IPS-15b (cell line): ENCODE measurements around the gene JMY.
"Not testable (repeated sequence)": the region's sequence is repeated elsewhere in the genome, so short reads cannot be mapped to it uniquely, and the experiment has no call there.

Experiments
- H3K27me3 ChIP-seq: one replicate; pipeline ENCODE4 v1.6.1; 2013; ENCODE audit warnings: low read length; ENCODE audit not compliant: control insufficient read depth, insufficient read depth
- H3K36me3 ChIP-seq: one replicate; pipeline ENCODE4 v1.6.1; 2013; ENCODE audit warnings: low read length; ENCODE audit not compliant: control insufficient read depth, insufficient read depth
- H3K4me1 ChIP-seq: one replicate; pipeline ENCODE4 v1.6.1; 2013; ENCODE audit warnings: mild to moderate bottlenecking, low read length; ENCODE audit not compliant: control insufficient read depth, insufficient read depth
- H3K4me3 ChIP-seq: one replicate; pipeline ENCODE4 v1.5.1; 2013; ENCODE audit warnings: low read depth, low read length
- H3K9ac ChIP-seq: one replicate; pipeline ENCODE4 v1.6.1; 2013; ENCODE audit warnings: low read depth, mild to moderate bottlenecking, low read length
- H3K9me3 ChIP-seq: one replicate; pipeline ENCODE4 v1.6.1; 2013; ENCODE audit warnings: mild to moderate bottlenecking, low read length; ENCODE audit not compliant: control insufficient read depth, insufficient read depth

The JMY gene

DNA sequence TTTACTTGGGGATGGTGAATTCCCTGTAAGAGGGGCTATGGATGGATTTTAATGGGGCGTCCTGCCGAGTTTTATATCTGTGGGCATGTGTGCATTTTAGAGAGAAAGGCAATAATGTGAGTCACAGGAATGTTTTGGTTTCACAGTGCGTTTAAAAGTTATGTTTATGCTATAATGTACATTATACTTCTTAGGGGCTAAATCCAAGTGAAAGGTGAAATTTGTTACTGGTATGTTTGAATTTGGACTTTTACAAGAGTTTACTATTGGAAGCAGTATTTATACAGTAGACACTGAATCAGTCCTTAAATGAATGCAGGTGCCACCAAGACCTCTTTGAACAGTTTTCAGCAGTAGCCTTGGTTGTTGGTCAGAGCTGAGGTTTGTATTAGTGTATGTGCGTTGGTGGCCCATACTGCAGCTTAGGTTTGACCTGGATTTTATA, 5.6 kb downstream of the JMY start:
- H3K4me3 ChIP-seq: no peak overlapping the region

DNA sequence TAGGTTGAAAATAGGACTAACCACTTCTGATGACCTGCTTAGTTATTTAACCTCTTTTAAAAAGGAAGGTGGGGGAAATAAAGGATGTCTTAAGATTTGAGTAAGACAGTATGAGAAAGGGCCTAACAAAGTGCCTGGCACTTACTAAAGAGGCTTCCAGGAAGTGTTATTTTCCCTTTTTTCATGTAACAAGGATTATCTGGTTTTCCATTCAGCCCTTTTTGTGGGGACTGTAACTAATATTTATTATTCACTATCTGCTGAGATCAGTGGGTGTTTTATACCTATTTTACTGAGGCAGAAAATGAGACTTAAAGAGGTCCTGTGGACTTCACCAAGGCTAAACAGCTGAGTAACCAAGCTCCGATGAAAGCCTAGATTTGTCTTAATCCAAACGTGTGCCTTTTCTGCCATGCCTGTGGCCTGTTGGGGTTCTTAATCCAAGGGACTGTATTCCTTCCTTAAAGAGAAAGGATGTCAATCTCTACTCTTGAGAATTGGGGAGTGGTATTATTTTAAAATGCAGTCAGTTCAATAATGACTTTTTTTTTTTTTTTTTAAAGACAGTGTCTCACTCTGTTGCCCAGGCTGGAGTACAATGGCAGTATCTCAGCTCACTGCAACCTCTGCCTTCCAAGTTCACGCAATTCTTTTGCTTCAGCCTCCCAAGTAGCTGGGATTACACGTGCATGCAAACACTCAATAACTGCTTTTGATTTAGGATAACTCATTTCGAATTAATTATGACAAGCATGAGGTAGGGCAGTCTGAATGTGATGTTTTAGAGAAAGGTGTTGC, 6.5 kb downstream of the JMY start:
- no peaks in the 10 kb centered on the region for H3K36me3 ChIP-seq
- H3K4me3 ChIP-seq: no peak overlapping the region
- peaks cover 16% of the 10 kb centered on the region for H3K4me1 ChIP-seq
- H3K9ac ChIP-seq: no peak overlapping the region
- H3K27me3 ChIP-seq: no peaks in the 10 kb centered on the region
- no peaks in the 10 kb centered on the region for H3K9me3 ChIP-seq

More for the DNA sequence above, 5.6 kb downstream of the JMY start:
- Histone ChIP-seq H3K36me3 (no peaks in the 10 kb centered on the region), H3K9me3 (no peaks in the 10 kb centered on the region), H3K4me1 (peaks cover 16% of the 10 kb centered on the region), H3K9ac (no peak overlapping the region), H3K27me3 (no peaks in the 10 kb centered on the region)

DNA sequence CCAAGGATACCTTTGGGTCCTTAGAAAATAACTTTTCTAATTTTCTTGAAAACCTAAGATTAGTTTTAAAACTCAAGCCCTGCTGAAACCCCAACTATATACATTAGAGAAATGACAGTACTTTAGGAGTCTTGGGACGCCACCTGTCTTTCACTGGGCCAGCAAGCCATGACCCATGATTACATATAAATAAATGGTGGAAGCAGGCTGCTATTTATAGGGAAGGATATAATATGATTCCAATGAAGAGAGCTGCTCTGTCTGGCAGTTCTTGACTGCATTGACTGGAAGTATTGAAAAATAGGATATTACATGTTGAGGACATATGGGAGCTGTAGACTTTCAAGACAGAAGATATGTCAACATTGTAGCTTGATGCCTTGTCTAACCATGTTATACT, 7.3 kb downstream of the JMY start:
- no peaks in the 10 kb centered on the region for H3K36me3 ChIP-seq
- no peak overlapping the region for H3K4me3 ChIP-seq
- H3K4me1 ChIP-seq: peaks cover 16% of the 10 kb centered on the region
- H3K9me3 ChIP-seq: no peaks in the 10 kb centered on the region
- no peak overlapping the region for H3K9ac ChIP-seq
- no peaks in the 10 kb centered on the region for H3K27me3 ChIP-seq

DNA sequence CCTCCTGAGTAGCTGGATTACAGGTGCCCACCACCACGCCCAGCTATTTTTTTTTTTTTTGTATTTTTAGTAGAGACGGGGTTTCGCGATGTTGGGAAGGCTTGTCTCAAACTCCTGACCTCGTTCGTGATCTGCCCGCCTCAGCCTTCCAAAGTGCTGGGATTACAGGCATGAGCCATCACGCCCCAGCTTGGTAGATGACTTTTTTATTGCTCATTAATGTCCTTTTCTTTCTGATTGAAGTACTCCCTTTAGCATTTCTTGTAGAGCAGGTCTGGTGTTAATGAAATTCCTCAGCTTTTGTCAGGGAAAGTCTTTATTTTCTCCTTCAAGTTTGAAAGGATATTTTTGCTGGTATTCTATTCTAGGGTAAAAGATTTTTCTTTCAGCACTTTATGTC, 18.1 kb downstream of the JMY start:
- H3K9me3 ChIP-seq, H3K4me3 ChIP-seq, H3K27me3 ChIP-seq, H3K36me3 ChIP-seq, H3K9ac ChIP-seq: not testable (repeated sequence)
- peaks cover 14% of the 10 kb centered on the region for H3K4me1 ChIP-seq

DNA sequence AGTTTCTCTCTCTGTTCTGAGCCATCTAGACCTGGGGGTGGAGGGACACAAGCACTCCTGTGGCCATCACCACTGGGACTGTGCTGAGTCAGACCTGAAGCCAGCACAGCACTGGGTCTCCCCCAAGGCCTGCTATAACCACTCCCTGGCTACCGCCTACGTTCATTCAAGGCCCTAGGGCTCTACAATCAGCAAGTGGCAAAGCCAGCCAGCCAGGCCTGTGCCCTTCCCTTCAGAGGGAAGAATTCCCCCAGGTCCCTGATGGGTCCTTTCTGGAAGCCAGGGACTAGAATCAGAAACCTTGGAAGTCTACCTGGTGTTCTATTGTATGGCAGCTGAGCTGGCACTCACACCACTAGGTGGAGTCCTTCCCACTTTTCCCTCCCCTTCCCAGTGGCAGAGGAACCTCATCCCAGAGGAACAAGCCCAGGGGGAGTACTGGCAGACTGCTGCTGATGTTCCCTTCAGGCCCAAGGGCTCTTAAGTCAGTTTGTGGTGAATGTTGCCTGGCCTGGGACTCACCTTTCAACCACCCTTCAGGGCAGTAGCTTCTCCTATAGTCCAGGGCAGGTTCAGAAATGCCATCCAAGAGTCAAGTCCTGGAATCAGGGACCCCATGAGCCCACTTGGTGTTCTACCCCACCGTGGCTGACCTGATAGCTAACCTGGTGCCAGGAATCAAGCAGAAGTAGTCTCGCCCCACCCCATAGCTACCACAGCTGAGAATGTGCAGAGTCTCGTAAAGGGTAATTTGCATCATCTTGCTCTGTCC, 20.0 kb downstream of the JMY start:
- H3K4me3 ChIP-seq: no peak overlapping the region
- H3K4me1 ChIP-seq: peaks cover 14% of the 10 kb centered on the region
- no peaks in the 10 kb centered on the region for H3K27me3 ChIP-seq
- H3K9me3 ChIP-seq: no peaks in the 10 kb centered on the region
- H3K36me3 ChIP-seq: peaks cover 4% of the 10 kb centered on the region
- H3K9ac ChIP-seq: no peak overlapping the region

DNA sequence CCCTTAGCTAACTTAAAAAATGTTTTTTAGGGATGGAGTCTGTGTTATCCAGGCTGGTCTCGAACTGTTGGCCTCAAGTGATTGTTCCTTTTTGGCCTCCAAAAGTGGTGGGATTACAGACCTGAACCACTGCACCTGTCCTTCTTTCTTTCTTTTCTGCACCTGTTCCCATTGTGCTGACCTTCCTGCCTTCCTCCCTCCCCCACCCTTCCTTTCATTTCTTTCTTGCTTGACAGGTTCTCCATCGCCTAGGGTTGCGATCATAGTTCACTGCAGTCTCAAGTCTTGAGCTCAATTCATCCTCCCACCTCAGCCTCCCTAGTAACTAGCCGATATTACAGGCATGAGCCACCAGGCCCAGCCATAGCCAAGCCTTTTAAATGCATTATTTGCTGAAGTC, 20.6 kb downstream of the JMY start:
- H3K36me3 ChIP-seq: peaks cover 4% of the 10 kb centered on the region
- H3K4me1 ChIP-seq: peaks cover 18% of the 10 kb centered on the region
- H3K27me3 ChIP-seq: no peaks in the 10 kb centered on the region
- H3K4me3 ChIP-seq: no peak overlapping the region
- no peaks in the 10 kb centered on the region for H3K9me3 ChIP-seq
- no peak overlapping the region for H3K9ac ChIP-seq

DNA sequence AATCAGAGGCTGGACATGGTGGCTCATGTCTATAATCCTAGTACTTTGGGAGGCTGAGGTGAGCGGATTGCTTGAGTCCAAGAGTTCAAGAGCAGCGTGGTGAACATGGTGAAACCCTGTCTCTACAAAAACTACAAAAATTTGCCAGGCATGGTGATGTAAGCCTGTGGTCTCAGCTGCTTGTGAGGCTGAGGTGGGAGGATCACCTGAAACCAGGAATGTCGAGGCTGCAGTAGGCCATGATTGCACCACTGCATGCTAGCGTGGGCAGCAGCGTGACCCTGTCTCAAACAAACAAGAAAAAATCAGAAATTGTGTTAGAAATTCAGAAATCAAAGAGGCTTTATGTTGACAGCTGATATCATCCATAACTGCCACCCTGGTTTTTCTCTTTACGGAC, 21.4 kb downstream of the JMY start:
- Histone ChIP-seq H3K4me1 (peaks cover 22% of the 10 kb centered on the region), H3K9me3 (no peaks in the 10 kb centered on the region), H3K4me3 (no peak overlapping the region), H3K27me3 (no peaks in the 10 kb centered on the region), H3K36me3 (peaks cover 4% of the 10 kb centered on the region), H3K9ac (no peak overlapping the region)

DNA sequence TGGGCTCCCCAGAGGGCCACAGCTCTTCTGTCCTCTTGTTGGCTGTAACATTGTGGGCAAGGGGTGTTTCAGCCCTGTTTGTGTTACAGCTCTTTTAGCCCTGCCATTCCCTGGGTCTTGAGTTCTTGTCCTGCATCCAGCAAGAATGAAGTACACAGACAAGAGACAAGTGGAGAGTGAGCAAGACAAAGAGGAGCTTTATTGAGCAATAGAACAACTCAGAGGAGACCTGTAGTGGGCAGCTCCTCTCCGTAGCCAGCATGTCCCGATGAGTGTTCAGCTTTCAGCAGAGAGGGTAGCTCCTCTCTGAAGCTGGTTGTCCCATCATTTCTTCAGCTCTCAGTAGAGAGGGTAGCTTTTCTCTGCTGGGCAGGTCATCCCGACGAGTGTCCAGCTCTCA, 22.9 kb downstream of the JMY start:
- Histone ChIP-seq H3K27me3 (no peaks in the 10 kb centered on the region), H3K4me1 (peaks cover 32% of the 10 kb centered on the region), H3K36me3 (peaks cover 4% of the 10 kb centered on the region), H3K4me3 (no peak overlapping the region), H3K9ac (no peak overlapping the region), H3K9me3 (no peaks in the 10 kb centered on the region)

DNA sequence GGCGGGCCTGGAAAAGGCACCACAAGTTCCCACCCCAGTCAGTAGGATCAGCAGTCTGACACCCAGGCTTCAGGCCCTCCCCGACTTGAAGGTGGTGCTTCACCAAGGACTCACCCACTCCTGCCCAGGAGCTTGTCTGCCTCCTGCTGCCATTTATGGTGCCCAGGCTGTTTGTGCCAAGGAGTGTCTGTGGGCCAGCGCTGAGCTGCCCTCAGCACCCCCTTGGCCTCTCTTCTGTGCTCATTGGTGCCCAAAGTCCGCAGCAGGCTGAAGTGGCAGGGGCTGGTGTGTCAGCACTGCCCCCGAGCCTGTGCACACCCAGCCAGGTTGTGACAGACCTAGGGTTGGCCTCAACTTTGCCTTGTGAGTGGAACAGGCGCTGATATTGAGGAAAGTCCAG, 23.5 kb downstream of the JMY start:
- Histone ChIP-seq H3K36me3 (peaks cover 4% of the 10 kb centered on the region), H3K4me3 (no peak overlapping the region), H3K27me3 (no peaks in the 10 kb centered on the region), H3K4me1 (peaks cover 29% of the 10 kb centered on the region), H3K9ac (no peak overlapping the region), H3K9me3 (no peaks in the 10 kb centered on the region)

DNA sequence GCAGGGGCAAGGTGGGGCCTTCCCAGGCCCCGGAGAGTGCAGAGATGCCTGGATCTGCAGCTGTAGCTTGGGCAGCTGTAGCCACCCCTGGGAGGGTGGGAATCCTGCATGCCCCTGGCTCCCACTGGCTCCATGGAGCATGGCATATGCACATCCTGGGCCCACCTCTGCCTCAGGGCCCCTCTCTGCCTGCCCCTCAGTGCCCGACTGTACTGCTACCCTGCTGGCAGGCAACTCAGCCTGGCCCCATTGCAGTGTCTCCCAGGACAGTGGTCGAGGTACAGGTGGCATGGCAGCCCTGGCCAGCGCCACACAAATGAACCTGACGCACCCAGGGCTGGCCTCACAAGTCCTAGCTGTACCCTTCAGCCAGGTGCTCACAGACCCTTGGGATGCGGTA, 23.9 kb downstream of the JMY start:
- Histone ChIP-seq H3K9me3 (no peaks in the 10 kb centered on the region), H3K27me3 (no peaks in the 10 kb centered on the region), H3K4me1 (peaks cover 28% of the 10 kb centered on the region), H3K4me3 (no peak overlapping the region), H3K9ac (no peak overlapping the region), H3K36me3 (peaks cover 4% of the 10 kb centered on the region)

DNA sequence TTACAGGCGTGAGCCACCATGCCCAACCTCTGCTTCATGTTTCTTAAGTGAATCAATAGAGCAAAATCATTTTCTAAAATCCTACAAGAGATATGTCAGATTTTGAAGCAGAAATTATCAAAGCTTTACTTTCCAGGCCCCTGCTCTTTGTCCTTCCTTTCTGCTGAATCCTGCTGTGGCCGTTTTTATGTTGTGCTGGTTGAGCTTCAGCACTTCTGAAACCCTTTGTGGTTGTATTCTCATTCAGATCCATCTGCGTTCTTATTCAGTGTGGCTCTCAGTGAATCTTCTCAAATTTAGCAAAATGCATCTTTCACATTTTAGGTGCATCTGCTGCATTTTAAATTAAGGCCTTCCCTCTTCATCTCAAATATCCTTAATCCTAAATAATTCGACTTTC, 26.0 kb downstream of the JMY start:
- H3K4me1 ChIP-seq: peaks cover 18% of the 10 kb centered on the region
- H3K9me3 ChIP-seq: no peaks in the 10 kb centered on the region
- no peak overlapping the region for H3K4me3 ChIP-seq
- no peak overlapping the region for H3K9ac ChIP-seq
- H3K36me3 ChIP-seq: peaks cover 4% of the 10 kb centered on the region
- H3K27me3 ChIP-seq: no peaks in the 10 kb centered on the region

DNA sequence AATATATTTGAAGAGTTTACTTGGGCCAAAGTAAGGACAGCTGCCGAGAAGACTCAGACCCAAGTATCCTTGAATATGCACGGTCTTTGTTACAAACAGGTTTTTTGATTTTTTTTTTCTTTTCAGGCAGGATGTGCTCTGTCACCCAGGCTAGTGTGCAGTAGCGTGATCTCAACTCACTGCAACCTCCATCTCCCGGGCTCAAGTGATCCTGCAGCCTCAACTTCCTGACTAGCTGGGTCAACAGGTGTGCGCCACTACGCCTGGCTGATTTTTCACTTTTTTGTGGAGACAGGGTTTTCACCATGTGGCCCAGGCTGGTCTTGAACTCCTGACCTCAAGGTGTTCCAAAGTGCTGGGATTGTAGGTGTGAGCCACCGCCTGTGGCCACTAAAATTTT, 27.4 kb downstream of the JMY start:
- Histone ChIP-seq H3K9ac (no peak overlapping the region), H3K27me3 (no peaks in the 10 kb centered on the region), H3K36me3 (peaks cover 2% of the 10 kb centered on the region), H3K4me3 (no peak overlapping the region), H3K9me3 (no peaks in the 10 kb centered on the region), H3K4me1 (peaks cover 18% of the 10 kb centered on the region)
